Mammary epithelial cell (primary cell): ENCODE results near the gene ACE.

Experiments
- EZH2 ChIP-seq: IDR thresholded peaks from 2 replicates; pipeline ENCODE4 v1.6.1; 2012; ENCODE audit warnings: low read length, inconsistent platforms, borderline replicate concordance
- TF ChIP-seq, protein P1 (sequence below), 2 donors: IDR thresholded peaks in 1 of 2; conservative IDR thresholded peaks in 1 of 2; 2 replicates each; pipeline ENCODE4 v1.5.1; 2011 to 2012; ENCODE audit warnings: inconsistent platforms in 2 of 2, low read length in 2 of 2, mild to moderate bottlenecking in 2 of 2, control low read depth in 1 of 2, low read depth in 1 of 2; ENCODE audit not compliant: insufficient read depth in 1 of 2; ENCODE audit errors: extremely low read depth in 1 of 2

DNA sequence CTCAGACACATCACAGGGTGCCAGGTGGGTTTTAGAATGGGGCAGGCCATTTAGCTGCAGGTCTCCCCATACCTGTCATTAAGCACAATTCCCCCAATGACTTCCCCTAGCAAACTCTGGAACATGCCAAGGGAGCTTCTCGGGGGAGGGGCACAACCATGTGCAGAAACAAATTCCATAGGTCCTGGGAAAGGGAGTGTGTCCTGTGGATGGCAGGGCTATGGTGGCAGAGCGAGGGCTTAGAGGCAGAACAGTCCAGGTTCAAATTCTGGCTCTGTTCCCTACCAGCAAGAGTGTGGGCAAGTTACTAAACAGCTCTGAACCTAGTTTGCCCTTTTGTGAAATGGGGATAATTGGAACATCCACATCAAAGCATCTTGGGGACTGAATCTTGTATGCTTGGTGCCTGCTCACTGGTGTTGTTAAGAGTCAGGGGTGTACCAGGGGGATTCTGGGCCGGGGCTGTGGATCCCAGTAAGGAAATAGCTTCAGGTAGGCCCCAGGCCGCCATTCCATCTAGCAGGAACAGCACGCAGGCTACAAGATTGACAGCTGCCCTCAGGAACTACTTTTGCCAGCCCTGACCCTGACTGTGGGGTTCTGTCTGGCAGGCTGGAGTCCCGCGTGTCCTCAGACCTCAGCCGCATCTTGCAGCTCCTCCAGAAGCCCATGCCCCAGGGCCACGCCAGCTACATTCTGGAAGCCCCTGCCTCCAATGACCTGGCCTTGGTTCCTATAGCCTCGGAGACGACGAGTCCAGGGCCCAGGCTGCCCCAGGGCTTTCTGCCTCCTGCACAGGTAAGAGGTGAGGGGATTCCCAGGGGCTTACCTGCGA is 67.8 kb downstream of the ACE start:
- TF ChIP-seq, protein P1, sequence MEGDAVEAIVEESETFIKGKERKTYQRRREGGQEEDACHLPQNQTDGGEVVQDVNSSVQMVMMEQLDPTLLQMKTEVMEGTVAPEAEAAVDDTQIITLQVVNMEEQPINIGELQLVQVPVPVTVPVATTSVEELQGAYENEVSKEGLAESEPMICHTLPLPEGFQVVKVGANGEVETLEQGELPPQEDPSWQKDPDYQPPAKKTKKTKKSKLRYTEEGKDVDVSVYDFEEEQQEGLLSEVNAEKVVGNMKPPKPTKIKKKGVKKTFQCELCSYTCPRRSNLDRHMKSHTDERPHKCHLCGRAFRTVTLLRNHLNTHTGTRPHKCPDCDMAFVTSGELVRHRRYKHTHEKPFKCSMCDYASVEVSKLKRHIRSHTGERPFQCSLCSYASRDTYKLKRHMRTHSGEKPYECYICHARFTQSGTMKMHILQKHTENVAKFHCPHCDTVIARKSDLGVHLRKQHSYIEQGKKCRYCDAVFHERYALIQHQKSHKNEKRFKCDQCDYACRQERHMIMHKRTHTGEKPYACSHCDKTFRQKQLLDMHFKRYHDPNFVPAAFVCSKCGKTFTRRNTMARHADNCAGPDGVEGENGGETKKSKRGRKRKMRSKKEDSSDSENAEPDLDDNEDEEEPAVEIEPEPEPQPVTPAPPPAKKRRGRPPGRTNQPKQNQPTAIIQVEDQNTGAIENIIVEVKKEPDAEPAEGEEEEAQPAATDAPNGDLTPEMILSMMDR (conservative IDR thresholded peaks at IDR 0.05 in 1 of 2, IDR thresholded peaks at IDR 0.05 in 1 of 2; ENCODE audit: extremely low read depth in 1 of 2, insufficient read depth in 1 of 2, low read depth in 1 of 2, low read length in 2 of 2), result no peak
- TF ChIP-seq EZH2, result no peak
